Body of pancreas (tissue), 4 donors: ENCODE data around the gene GMEB1. TPM values are rescaled to one million over a fixed set of nuclear protein-coding genes. Genes with fewer than 3 reads are reported as not detected.
"Not testable (repeated sequence)": the region's sequence is repeated elsewhere in the genome, so short reads cannot be mapped to it uniquely, and the experiment has no call there.

Experiments
- ATAC-seq: fragments of 150-250 bp; one replicate; pipeline ENCODE4 v1.9.1; 2016
- DNase-seq, 4 donors: peaks; one replicate each; pipeline ENCODE4 v3.0.0-alpha.2; 2019
- H3K27ac ChIP-seq, 4 donors: fragments of 200-600 bp; sonication (generic); 1 replicate in 3 of 4; 2 replicates in 1 of 4; pipeline versions ENCODE4 v1.5.1 to v1.6.1; 2016 to 2019; ENCODE audit warnings: mild to moderate bottlenecking in 1 of 4, mixed read lengths in 1 of 4, moderate library complexity in 1 of 4
- H3K27me3 ChIP-seq, 2 donors: fragments of 200-600 bp; sonication (generic); one replicate each; pipeline ENCODE4 v1.6.0; 2016; ENCODE audit warnings: mild to moderate bottlenecking in 1 of 2
- H3K36me3 ChIP-seq, 2 donors: fragments of 200-600 bp; sonication (generic); replicated peaks in 1 of 2; 2 replicates each; pipeline ENCODE4 v1.5.1; 2016; ENCODE audit warnings: low read depth in 2 of 2; ENCODE audit not compliant: insufficient read depth in 1 of 2
- H3K4me1 ChIP-seq: fragments of 200-600 bp; sonication (generic); one replicate; pipeline ENCODE4 v1.6.0; 2016
- H3K4me3 ChIP-seq, 2 donors: fragments of 200-600 bp; sonication (generic); 1 replicate in 1 of 2; 2 replicates in 1 of 2; pipeline ENCODE4 v1.5.1; 2016 to 2019
- H3K9me3 ChIP-seq, 3 donors: fragments of 200-600 bp; sonication (generic); 1 replicate in 2 of 3; 2 replicates in 1 of 3; pipeline ENCODE4 v1.5.1; 2016
- POLR2A ChIP-seq, 3 donors: fragments of 450-650 bp; IDR thresholded peaks; one replicate each; pipeline ENCODE4 v1.6.1; 2016; ENCODE audit warnings: antibody characterized with exemption in 3 of 3, mild to moderate bottlenecking in 2 of 3
- WGBS, 2 donors: methylation state at CpG; one replicate each; pipeline ENCODE4 v1.1.5; 2017; 5-methylcytosine and 5-hydroxymethylcytosine counted together
- intact Hi-C: fragments of 100-400 bp; cut with DNase I; formaldehyde crosslinking; loops from one replicate; pipeline ENCODE4 v1.15.1; 2023
- total RNA-seq, 2 donors: library from RNA; depleted of rRNA; stranded (reverse); fragments of >200 nt; gene quantifications; one replicate each; pipeline ENCODE4 v1.1.0, GENCODE V29; 2016
- TF ChIP-seq, protein P1 (sequence below), 7 experiments: fragments of 450-650 bp in 4 of 7; fragments of 200-600 bp in 3 of 7; sonication (generic) in 3 of 7; IDR thresholded peaks; one replicate each; pipeline ENCODE4 v1.5.1; 2016 to 2019; ENCODE audit warnings: antibody characterized with exemption in 7 of 7

GMEB1 gene
- total RNA-seq, 2 donors from 2014 or later: 5.2 to 5.6 TPM

- DNase-seq: no peak
- ATAC-seq: no peak
- H3K4me3 ChIP-seq: no peak overlapping the region
- H3K27ac ChIP-seq: no peak overlapping the region
- 83 to 91% methylated on average over 4 of the region's 4 CpGs for WGBS, 2 donors
- no peaks in the 10 kb centered on the region for H3K9me3 ChIP-seq
- no peak for TF ChIP-seq POLR2A (IDR thresholded peaks at IDR 0.05)
- TF ChIP-seq, protein P1, sequence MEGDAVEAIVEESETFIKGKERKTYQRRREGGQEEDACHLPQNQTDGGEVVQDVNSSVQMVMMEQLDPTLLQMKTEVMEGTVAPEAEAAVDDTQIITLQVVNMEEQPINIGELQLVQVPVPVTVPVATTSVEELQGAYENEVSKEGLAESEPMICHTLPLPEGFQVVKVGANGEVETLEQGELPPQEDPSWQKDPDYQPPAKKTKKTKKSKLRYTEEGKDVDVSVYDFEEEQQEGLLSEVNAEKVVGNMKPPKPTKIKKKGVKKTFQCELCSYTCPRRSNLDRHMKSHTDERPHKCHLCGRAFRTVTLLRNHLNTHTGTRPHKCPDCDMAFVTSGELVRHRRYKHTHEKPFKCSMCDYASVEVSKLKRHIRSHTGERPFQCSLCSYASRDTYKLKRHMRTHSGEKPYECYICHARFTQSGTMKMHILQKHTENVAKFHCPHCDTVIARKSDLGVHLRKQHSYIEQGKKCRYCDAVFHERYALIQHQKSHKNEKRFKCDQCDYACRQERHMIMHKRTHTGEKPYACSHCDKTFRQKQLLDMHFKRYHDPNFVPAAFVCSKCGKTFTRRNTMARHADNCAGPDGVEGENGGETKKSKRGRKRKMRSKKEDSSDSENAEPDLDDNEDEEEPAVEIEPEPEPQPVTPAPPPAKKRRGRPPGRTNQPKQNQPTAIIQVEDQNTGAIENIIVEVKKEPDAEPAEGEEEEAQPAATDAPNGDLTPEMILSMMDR (IDR thresholded peaks at IDR 0.05): no peak
- peaks cover 0 to 3% of the 10 kb centered on the region in 2 donors for H3K36me3 ChIP-seq
- no peaks in the 10 kb centered on the region for H3K4me1 ChIP-seq
- H3K27me3 ChIP-seq: no peaks in the 10 kb centered on the region
- intact Hi-C loops: no loop called here
Measured at GRCh38 chr1:28718586-28719331, 50.2 kb downstream of the GMEB1 start.

- ATAC-seq (no peak), DNase-seq (no peak)
- Histone ChIP-seq H3K4me1 (no peaks in the 10 kb centered on the region), H3K9me3 (no peaks in the 10 kb centered on the region), H3K27ac (no peak overlapping the region), H3K27me3 (no peaks in the 10 kb centered on the region), H3K4me3 (no peak overlapping the region), H3K36me3 (peaks cover 0 to 3% of the 10 kb centered on the region in 2 donors)
- intact Hi-C loops: no loop called here
- no peak for TF ChIP-seq POLR2A (IDR thresholded peaks at IDR 0.05)
- TF ChIP-seq, protein P1 (IDR thresholded peaks at IDR 0.05): no peak
Measured at GRCh38 chr1:28719332-28719619, 50.7 kb downstream of the GMEB1 start.

DNA sequence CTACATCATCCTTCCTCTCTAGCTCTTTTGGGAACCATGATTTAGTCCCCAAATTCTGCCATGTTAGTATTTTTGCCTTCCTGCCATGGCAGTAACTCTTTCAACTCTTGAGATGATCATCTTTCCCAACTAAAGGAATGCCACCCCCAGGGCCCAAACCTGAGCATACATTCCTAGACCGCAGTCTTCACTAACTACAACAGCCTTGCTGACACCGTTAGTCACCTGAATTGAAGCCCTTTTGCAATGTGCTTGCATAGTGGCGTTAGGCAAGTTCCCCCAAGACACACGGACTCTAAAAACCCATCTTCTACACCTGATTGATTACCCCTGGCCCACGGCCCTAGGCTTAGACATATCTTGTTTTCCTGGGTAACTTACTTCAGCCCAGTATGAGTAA lies 51.8 kb downstream of the GMEB1 start:
- no peaks in the 10 kb centered on the region for H3K36me3 ChIP-seq
- DNase-seq (no peak), ATAC-seq (no peak)
- no peak overlapping the region for H3K4me3 ChIP-seq
- intact Hi-C loops: no loop called here
- H3K27me3 ChIP-seq: no peaks in the 10 kb centered on the region
- TF ChIP-seq POLR2A (IDR thresholded peaks at IDR 0.05): no peak
- TF ChIP-seq, protein P1 (IDR thresholded peaks at IDR 0.05): no peak
- 65 to 70% methylated on average over 5 of the region's 5 CpGs for WGBS, 2 donors
- H3K27ac ChIP-seq: no peak overlapping the region
- no peaks in the 10 kb centered on the region for H3K4me1 ChIP-seq
- H3K9me3 ChIP-seq: no peaks in the 10 kb centered on the region

- 89 to 92% methylated on average over 18 of the region's 18 CpGs for WGBS, 2 donors
- DNase-seq, intact Hi-C loops: not testable (repeated sequence)
Measured at GRCh38 chr1:28721927-28722326, 53.3 kb downstream of the GMEB1 start.

DNA sequence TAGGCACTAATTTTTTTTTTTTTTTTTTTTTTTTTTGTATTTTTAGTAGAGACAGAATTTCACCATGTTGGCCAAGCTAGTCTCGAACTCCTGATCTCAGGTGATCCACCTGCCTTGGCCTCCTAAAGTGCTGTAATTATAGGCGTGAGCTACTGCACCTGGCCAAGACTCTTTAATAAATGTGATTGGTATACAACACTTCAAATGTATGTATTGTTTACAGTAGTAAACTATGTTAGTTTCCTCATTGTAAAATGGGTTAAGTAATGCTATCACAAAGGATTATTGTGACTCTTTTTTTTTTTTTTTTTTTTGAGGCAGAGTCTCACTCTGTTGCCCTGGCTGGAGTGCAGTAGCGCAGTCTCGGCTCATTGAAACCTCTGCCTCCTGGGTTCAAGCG lies 56.8 kb downstream of the GMEB1 start:
- intact Hi-C loops, H3K9me3 ChIP-seq, H3K4me3 ChIP-seq, DNase-seq, H3K4me1 ChIP-seq, ATAC-seq, H3K27ac ChIP-seq, H3K36me3 ChIP-seq, H3K27me3 ChIP-seq: not testable (repeated sequence)
- WGBS, 2 donors: 90 to 93% methylated on average over 5 of the region's 5 CpGs

More at GRCh38 chr1:28721927-28722326, 53.3 kb downstream of the GMEB1 start:
- not testable (repeated sequence) for H3K4me3 ChIP-seq, H3K9me3 ChIP-seq, H3K27me3 ChIP-seq, H3K4me1 ChIP-seq, ATAC-seq, H3K36me3 ChIP-seq, H3K27ac ChIP-seq

DNA sequence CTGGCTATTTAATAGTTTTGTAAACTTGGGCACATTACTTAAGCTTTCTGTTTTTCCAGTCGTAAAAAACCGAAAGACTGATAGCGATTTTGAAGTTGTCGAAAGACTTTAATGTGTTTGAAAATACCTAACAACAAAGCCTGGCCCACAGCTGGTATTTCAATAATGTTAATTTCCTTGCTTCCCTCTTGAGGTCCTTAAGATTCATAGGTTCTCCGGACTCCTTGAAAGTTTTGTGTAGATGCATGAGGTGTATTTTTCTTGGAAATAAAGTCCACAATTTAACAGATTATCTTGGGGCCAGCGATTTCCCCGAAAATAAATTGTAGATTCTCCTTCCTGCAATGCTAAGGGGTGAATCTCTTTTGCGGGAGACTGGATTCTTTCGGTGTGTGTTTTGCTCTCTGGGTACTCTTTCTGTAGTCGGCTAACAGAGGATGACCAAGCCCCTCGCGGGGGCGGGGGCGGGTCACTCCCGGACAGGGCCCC lies 67.4 kb downstream of the GMEB1 start:
- WGBS, 2 donors: 7 to 17% methylated on average over 10 to 15 of the region's 15 CpGs
- ATAC-seq (no peak), DNase-seq (no peak)
- peaks cover 0 to 3% of the 10 kb centered on the region in 2 donors for H3K36me3 ChIP-seq
- no peaks in the 10 kb centered on the region for H3K9me3 ChIP-seq
- peaks cover 38% of the 10 kb centered on the region for H3K4me1 ChIP-seq
- peak overlapping the region; percentile 77 to 96 (median 95) for H3K27ac ChIP-seq
- intact Hi-C loops: no loop called here
- H3K4me3 ChIP-seq: peak overlapping the region; percentile 2 to 29
- TF ChIP-seq POLR2A (IDR thresholded peaks at IDR 0.05): no peak
- TF ChIP-seq, protein P1 (IDR thresholded peaks at IDR 0.05): no peak
- H3K27me3 ChIP-seq: no peaks in the 10 kb centered on the region
